PC-3 (cell line): ENCODE data around the gene ACTRT3. TPM values are rescaled to one million over a fixed set of nuclear protein-coding genes. Genes with fewer than 3 reads are reported as not detected.

ENCODE experiments used
- ATAC-seq: fragments of 200-7000 bp; cut with Tn5 transposase; 2 replicates; pipeline ENCODE4 v1.9.1; 2020; ENCODE audit warnings: mild to moderate bottlenecking, moderate library complexity
- BruUV-seq: library from RNA; stranded (reverse); fragments of 400-500 nt; replicated peaks from 2 replicates; lab custom pipeline; 2021; lab: Mats Ljungman, UMichigan
- CTCF ChIA-PET: fragments of 300-600 bp; sonication (Branson Sonifier 250); formaldehyde crosslinking; loops from one replicate; lab custom pipeline; 2022; ENCODE audit warnings: antibody characterized with exemption; lab: Charles Lee
- POLR2A ChIA-PET: fragments of 300-600 bp; sonication (Branson Sonifier 250); formaldehyde crosslinking; loops from one replicate; lab custom pipeline; 2022; ENCODE audit warnings: antibody characterized with exemption; ENCODE audit not compliant: unreplicated experiment; lab: Charles Lee
- DNase-seq: peaks from one replicate; pipeline ENCODE4 v3.0.0-alpha.2; 2015
- H2AFZ ChIP-seq: fragments of 300-600 bp; sonication (generic); 2 replicates; pipeline ENCODE4 v1.6.0; 2016; ENCODE audit warnings: antibody characterized with exemption, low read length
- H3F3A ChIP-seq: fragments of 300-600 bp; sonication (generic); one replicate; pipeline ENCODE4 v1.6.0; 2017; ENCODE audit warnings: antibody characterized with exemption, low read length, control low read depth, mild to moderate bottlenecking; ENCODE audit not compliant: unreplicated experiment
- H3K27ac ChIP-seq: fragments of 300-600 bp; sonication (generic); 2 replicates; pipeline ENCODE4 v1.5.1; 2016; ENCODE audit warnings: mild to moderate bottlenecking, low read length
- H3K27me3 ChIP-seq: fragments of 300-600 bp; sonication (generic); 2 replicates; pipeline ENCODE4 v1.6.1; 2016; ENCODE audit warnings: low read length, mixed read lengths
- H3K36me3 ChIP-seq: fragments of 300-600 bp; sonication (generic); 2 replicates; pipeline ENCODE4 v1.6.1; 2016; ENCODE audit warnings: low read depth, mixed run types, low read length, mixed read lengths
- H3K4me1 ChIP-seq: fragments of 300-600 bp; sonication (generic); 2 replicates; pipeline ENCODE4 v1.5.1; 2016; ENCODE audit warnings: low read length; ENCODE audit not compliant: insufficient read depth
- H3K4me2 ChIP-seq: fragments of 300-600 bp; sonication (generic); 2 replicates; pipeline ENCODE4 v1.6.0; 2016; ENCODE audit warnings: low read length
- H3K4me3 ChIP-seq: fragments of 300-600 bp; sonication (generic); 2 replicates; pipeline ENCODE4 v1.5.1; 2016; ENCODE audit warnings: mild to moderate bottlenecking, low read length, mixed read lengths
- H3K79me2 ChIP-seq: fragments of 300-600 bp; sonication (generic); 2 replicates; pipeline ENCODE4 v1.6.1; 2017; ENCODE audit warnings: low read length, mixed read lengths
- H3K9ac ChIP-seq: fragments of 300-600 bp; sonication (generic); 2 replicates; pipeline ENCODE4 v1.6.0; 2016; ENCODE audit warnings: mild to moderate bottlenecking, low read length
- H3K9me2 ChIP-seq: fragments of 300-600 bp; sonication (generic); replicated peaks from 2 replicates; pipeline ENCODE4 v1.6.1; 2016; ENCODE audit warnings: mixed run types, low read length, mixed read lengths
- H3K9me3 ChIP-seq: fragments of 300-600 bp; sonication (generic); 2 replicates; pipeline ENCODE4 v1.6.1; 2016; ENCODE audit warnings: low read length, mixed read lengths
- H4K20me1 ChIP-seq: fragments of 300-600 bp; sonication (generic); 2 replicates; pipeline ENCODE4 v1.6.1; 2016; ENCODE audit warnings: low read length, mixed read lengths
- CTCF ChIP-seq: fragments of 300-600 bp; sonication (generic); conservative IDR thresholded peaks from 2 replicates; pipeline ENCODE4 v1.5.1; 2017; ENCODE audit warnings: antibody characterized with exemption, low read depth, mild to moderate bottlenecking, low read length
- EZH2 ChIP-seq: fragments of 300-600 bp; sonication (generic); IDR thresholded peaks from one replicate; pipeline ENCODE4 v1.6.1; 2017; ENCODE audit warnings: antibody characterized with exemption, mild to moderate bottlenecking, low read length; ENCODE audit not compliant: unreplicated experiment
- EZH2phosphoT487 ChIP-seq: fragments of 300-600 bp; sonication (generic); IDR thresholded peaks from 2 replicates; pipeline ENCODE4 v1.6.1; 2018; ENCODE audit warnings: mild to moderate bottlenecking, antibody characterized with exemption, low read length, borderline replicate concordance
- intact Hi-C: fragments of 100-400 bp; cut with micrococcal nuclease; formaldehyde crosslinking; loops from 2 replicates; pipeline ENCODE4 v1.9.0; 2023
- total RNA-seq: library from RNA; depleted of rRNA; stranded (reverse); fragments of >200 nt; gene quantifications from 2 replicates; pipeline ENCODE4 v1.2.3, GENCODE V29; 2014

ACTRT3 gene
- total RNA-seq, 1 experiment from 2014 or later, result 2.6 TPM

GRCh38 chr3:169809230-169809795, 40.0 kb upstream of the ACTRT3 start:
- BruUV-seq, result no TSS peak
- H3K79me2 ChIP-seq, result no peaks in the 10 kb centered on the region
- CTCF ChIA-PET, result no interaction called here
- H3K4me2 ChIP-seq, result no peak overlapping the region
- no peak for ATAC-seq
- intact Hi-C loops, result no loop called here
- no peaks in the 10 kb centered on the region for H3K9me3 ChIP-seq
- no peak overlapping the region for H3K27ac ChIP-seq
- peaks cover 15% of the 10 kb centered on the region; the same call in 1 of the 2 replicates for H3K4me1 ChIP-seq
- POLR2A ChIA-PET, result no interaction called here
- no peaks in the 10 kb centered on the region for H3K27me3 ChIP-seq
- no peaks in the 10 kb centered on the region for H4K20me1 ChIP-seq
- no peaks in the 10 kb centered on the region for H3F3A ChIP-seq
- H3K9ac ChIP-seq, result no peak overlapping the region
- TF ChIP-seq EZH2phosphoT487 (no peak), EZH2 (no peak), CTCF (no peak)
- H2AFZ ChIP-seq, result no peak overlapping the region
- DNase-seq, result no peak
- no peaks in the 10 kb centered on the region for H3K9me2 ChIP-seq
- H3K4me3 ChIP-seq, result no peak overlapping the region
- H3K36me3 ChIP-seq, result no peaks in the 10 kb centered on the region

GRCh38 chr3:169804681-169805080, 35.3 kb upstream of the ACTRT3 start:
- Histone ChIP-seq H3K9me2 (no peaks in the 10 kb centered on the region), H3K9ac (no peak overlapping the region), H3K4me3 (no peak overlapping the region), H2AFZ (no peak overlapping the region), H3F3A (no peaks in the 10 kb centered on the region), H3K27ac (no peak overlapping the region), H3K4me1 (no peaks in the 10 kb centered on the region), H3K79me2 (no peaks in the 10 kb centered on the region), H4K20me1 (no peaks in the 10 kb centered on the region), H3K4me2 (no peak overlapping the region), H3K27me3 (no peaks in the 10 kb centered on the region), H3K9me3 (no peaks in the 10 kb centered on the region), H3K36me3 (no peaks in the 10 kb centered on the region)
- ATAC-seq, result no peak
- BruUV-seq, result no TSS peak
- ChIA-PET CTCF (no interaction called here), POLR2A (no interaction called here)
- TF ChIP-seq EZH2, result no peak
- TF ChIP-seq CTCF, result no peak
- no peak for TF ChIP-seq EZH2phosphoT487
- intact Hi-C loops, result no loop called here
- no peak for DNase-seq

DNA sequence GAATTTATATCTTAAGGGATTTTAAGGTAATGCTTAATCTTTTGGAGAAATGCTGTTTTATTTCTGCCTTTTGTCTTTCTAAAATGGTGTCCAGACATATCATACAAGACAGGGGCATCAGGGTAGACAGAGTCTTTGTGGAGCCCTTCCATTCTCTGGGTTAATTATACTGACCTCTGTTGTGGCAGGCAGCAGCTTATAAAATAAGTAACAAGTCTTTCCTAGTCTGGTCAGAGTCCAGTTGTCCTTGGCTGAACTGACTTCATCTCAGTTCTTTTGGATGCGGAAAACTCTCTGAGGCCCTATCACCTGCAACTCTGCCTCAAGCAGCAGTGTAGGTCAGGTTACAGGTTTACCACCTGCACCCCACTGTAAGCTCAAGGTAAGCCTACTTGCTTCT, 23.0 kb upstream of the ACTRT3 start:
- H3K9ac ChIP-seq, result no peak overlapping the region
- intact Hi-C loops, result loop anchor here (10.0 kb wide), 1 partner anchor 192 kb away; no protein-coding TSS in a partner anchor
- no peaks in the 10 kb centered on the region for H3F3A ChIP-seq
- peaks cover 22% of the 10 kb centered on the region for H3K36me3 ChIP-seq
- no peaks in the 10 kb centered on the region for H3K9me2 ChIP-seq
- BruUV-seq, result no TSS peak
- POLR2A ChIA-PET, result no interaction called here
- TF ChIP-seq EZH2, result no peak
- no peak for TF ChIP-seq EZH2phosphoT487
- TF ChIP-seq CTCF, result no peak
- no peak overlapping the region for H3K27ac ChIP-seq
- DNase-seq (no peak), ATAC-seq (no peak)
- no peaks in the 10 kb centered on the region for H3K79me2 ChIP-seq
- H2AFZ ChIP-seq, result no peak overlapping the region
- CTCF ChIA-PET, result no interaction called here
- no peaks in the 10 kb centered on the region for H4K20me1 ChIP-seq
- no peaks in the 10 kb centered on the region for H3K4me1 ChIP-seq
- no peak overlapping the region for H3K4me3 ChIP-seq
- H3K9me3 ChIP-seq, result no peaks in the 10 kb centered on the region
- H3K27me3 ChIP-seq, result no peaks in the 10 kb centered on the region
- H3K4me2 ChIP-seq, result no peak overlapping the region
